ENCODE measurements around the gene FGD4.

The FGD4 gene

DNA sequence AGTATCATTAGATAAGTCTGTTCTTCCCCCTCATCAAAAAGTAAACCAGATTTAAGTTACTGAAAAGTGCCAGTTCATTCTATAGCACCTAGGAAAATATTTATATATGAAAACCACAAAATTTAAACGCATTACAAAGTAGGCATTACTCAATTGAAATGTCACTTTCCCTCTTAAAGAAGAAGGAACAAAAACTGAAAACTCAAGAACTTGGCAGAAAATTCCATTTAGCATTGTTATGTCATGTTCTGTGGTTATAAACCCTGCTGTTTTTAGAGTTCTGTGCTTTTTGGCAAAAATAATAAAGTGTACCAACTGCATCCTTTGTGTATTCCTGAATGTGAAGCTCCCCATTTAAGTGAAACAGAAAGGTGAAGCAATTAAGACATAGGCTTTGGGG lies 3.6 kb downstream of the FGD4 start:
- no peak for DNase-seq (ENCODE audit: low read depth, low spot score)

DNA sequence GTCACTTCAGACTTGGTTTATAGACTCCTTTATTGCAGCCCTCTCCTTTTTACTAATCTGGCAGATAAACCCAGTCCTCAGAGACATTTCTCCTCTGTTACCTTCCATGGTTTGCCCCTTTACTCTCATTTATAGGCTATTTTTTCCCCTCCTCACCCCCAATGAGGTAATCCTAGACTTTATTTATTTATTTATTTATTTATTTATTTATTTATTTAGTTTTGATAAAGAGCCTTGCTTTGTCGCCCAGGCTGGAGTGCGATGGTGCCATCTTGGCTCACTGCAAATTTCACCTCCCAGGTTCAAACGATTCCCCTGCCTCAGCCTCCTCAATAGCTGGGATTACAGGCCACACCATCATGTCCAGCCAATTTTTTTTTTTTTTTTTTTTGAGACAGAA lies 8.4 kb downstream of the FGD4 start:
- no peak for DNase-seq (ENCODE audit: low read depth, low spot score)

GRCh38 chr12:32413412-32413811 lies 14.1 kb downstream of the FGD4 start:
- DNase-seq (ENCODE audit: low read depth, low spot score), result no peak

DNA sequence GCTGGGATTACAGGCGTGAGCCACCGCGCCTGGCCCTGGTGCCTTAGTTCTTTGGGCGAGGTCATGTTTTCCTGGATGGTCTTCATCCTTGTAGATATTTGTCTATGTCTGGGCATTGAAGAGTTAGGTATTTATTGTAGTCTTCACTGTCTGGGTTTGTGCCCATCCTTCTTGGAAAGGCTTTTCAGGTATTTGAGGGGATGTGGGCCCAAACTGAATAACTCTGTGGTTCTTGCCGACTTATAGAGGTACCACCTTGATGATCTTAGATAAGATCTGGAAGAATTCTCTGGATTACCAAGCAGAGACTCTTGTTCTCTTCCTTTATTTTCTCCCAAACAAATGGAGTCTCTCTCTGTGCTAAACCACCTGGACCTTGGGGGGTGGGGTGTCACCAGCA lies 18.9 kb downstream of the FGD4 start:
- DNase-seq (ENCODE audit: low read depth, low spot score), result no peak

GRCh38 chr12:32418903-32419519 lies 19.7 kb downstream of the FGD4 start:
- no peak for DNase-seq (ENCODE audit: low read depth, low spot score)

DNA sequence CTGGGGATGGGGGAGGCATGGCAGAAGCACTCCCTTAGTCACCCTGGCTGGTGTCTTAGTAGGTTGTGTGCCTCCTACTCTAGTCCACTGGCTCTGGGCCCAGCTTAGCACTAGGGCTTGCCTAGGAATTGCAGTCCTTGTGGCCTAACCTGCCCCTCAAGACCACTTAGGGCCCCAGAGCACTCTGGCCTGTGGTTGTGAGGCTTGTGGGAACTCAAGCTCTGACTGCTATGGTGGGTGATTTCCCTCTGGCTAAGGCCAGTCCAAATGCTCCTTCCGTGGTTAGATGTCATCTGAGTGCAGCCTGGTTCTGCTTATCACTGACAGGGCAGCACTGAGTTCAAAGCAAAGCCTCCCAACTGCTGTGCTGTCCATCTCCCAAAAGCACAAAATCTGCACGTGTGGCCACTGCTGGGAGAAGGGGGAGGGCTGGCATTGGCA lies 20.2 kb downstream of the FGD4 start:
- DNase-seq (ENCODE audit: low read depth, low spot score), result no peak

DNA sequence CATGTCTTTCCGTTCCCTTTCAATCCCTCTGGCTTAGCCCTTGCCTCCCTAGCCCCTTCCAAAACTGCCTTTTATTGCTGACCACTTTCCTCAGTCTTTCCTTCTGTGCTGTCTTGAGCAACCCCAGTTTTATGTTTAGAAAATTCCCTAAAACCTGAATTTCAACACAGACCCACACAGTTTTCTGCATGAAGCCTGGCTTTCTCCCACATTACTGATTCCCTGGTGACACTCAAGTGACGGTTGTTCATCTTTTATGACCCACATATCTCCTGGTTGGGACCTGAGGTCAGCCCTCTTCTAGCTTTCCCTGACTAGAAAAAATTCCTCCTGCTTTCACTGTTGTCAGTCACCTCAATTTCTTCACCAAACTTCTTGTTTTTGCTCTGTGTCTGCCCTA lies 21.0 kb downstream of the FGD4 start:
- DNase-seq (ENCODE audit: low read depth, low spot score), result no peak

GRCh38 chr12:32423559-32423958 lies 24.2 kb downstream of the FGD4 start:
- DNase-seq (ENCODE audit: low read depth, low spot score), result no peak

GRCh38 chr12:32431025-32431424 lies 31.7 kb downstream of the FGD4 start:
- DNase-seq (ENCODE audit: low read depth, low spot score), result no peak

- DNase-seq (ENCODE audit: low read depth, low spot score), result no peak
Measured at GRCh38 chr12:32435921-32436705, 36.8 kb downstream of the FGD4 start.

DNA sequence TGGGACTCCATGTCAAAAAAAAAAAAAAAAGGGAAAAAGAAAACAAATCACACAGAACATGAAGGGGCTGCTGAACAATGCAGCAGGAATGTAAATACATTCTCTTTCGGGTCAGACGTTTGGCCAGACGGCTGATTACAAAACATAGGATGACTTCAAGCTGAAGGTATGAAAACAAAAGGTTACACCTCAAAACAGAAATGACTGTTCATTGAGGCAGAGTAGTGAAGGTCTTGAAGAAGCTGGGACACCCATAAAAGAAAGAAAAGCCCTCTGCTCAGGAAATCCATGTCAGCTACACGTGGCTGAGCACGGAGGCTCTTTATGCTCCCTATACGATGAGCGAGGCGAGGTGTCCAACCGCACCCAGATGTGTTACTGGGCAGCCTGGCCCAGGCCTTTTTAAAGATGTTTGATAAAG lies 37.7 kb downstream of the FGD4 start:
- DNase-seq (ENCODE audit: low read depth, low spot score), result no peak

DNA sequence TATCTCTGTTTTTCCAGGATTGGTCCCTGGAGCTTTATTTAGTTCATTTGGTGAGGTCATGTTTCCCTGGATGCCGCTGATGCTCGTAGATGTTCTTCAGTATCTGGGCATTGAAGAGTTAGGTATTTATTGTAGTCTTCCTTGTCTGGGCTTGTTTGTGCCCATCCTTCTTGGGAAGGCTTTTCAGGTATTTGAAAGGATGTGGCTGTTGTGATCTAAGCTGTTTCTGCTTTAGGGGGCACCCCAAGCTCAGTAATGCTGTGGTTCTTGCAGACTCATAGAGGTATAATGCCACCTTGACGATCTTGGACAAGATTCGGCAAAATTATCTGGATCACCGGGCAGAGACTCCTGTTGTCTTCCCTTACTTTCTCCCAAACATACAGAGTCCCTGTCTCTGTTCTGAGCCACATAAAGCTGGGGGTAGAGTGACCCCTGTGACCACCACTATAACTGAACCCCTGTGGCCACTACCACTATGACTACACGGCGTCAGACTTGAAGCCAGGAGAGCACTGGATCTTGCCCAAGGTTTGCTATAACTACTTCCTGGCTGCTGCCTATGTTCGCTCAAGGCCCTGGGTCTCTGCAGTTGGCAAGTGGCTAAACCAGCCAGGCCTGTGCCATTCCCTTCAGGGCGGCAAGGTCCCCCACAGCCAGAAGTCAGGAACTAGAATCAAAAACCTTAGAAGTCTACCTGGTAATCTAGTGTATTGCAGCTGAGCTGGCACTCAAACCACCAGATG lies 40.9 kb downstream of the FGD4 start:
- no peak for DNase-seq (ENCODE audit: low read depth, low spot score)

- no peak for DNase-seq (ENCODE audit: low read depth, low spot score)
Measured at GRCh38 chr12:32443491-32443890, 44.1 kb downstream of the FGD4 start.

DNA sequence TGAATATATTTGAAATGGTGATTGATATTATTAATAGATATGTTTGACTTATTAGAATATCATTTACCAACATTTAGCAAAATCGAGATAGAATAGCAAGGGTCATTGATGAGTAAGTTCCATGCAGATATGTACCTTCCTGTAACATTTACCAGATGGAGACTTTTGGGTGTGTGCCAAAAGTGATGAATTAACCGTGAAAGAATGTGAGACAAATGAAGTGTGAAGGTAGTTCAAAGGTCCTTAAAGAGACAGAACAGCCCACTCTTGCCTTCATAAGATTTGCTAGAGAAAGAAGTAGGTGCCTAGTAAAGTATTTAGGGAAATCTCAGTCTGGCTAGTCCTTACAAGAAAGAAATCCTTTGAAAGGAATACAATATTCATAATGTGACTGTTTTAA lies 45.5 kb downstream of the FGD4 start:
- DNase-seq (ENCODE audit: low read depth, low spot score), result no peak

DNA sequence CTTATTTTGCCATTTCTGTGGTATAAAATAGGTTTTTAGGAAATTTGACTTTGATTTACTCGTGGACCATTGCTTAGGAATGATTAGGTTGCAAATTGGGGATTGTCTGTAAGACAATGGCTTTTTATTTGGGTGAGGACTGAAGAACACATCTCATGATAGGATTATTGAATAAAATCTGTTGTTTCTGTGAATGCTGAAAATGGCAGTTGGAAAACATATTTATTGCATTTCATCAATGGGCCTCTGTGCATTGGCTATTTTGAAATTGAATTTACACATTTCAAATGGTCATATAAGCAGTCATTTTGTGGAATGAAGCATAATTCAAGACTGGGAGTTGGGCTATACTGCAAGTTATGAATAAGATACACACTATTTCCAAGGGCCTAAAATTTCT lies 46.0 kb downstream of the FGD4 start:
- no peak for DNase-seq (ENCODE audit: low read depth, low spot score)

DNA sequence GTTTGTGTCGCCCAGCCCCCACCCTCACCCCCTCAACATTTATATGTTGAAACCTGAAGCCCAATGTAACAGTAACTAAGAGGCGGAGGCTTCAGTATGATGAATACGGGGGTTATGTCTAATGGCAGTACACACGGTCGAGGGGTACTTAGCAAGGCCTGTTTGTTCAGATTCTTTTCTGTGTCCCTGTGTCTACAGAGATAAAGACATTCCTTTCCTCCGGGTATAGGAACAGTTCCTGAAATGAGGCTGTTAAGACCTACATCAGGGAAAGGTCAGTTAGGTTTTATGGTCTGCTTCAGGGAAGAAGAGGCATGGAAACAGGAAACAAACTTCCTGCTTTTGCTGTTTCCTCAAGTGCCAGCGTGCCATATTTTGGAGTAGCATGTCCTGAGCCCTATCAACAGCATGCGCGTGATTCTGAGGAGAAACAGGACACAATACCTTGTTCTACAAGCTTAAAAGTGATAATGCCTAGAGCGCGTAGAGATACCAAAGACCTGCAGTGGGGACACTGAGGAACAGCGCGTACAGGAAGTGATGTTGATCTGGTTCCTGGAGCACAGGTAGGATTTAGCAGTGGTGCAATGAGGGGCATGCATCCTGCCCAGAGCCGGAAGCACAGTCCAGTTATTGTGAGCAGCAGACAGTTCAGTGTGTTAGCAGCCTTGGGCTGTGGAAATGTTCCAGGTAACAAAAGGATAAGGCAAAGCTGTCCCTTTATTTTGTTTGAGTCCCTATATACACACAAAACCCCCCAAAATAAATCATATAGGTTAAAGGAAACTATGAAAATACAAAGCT lies 47.2 kb downstream of the FGD4 start:
- no peak for DNase-seq (ENCODE audit: low read depth, low spot score)

DNA sequence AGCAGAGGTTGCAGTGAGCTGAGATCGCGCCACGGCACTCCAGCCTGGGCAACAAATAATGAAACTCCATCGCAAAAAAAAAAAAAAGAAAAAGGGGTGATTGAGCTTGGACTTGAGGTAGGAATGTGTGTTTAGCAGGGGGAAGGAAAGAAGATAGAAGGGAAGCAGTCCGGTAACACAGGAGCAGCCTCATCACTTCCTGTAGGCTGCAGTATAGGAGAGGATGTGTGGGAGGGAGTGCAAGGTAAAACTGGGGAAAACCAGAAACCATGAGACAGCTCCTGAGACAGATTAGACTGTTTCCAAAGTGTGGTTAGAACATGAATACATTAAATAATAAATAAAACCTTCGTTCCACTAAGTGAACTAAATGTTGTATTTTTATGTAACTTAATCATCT lies 49.2 kb downstream of the FGD4 start:
- DNase-seq (ENCODE audit: low read depth, low spot score), result no peak

DNA sequence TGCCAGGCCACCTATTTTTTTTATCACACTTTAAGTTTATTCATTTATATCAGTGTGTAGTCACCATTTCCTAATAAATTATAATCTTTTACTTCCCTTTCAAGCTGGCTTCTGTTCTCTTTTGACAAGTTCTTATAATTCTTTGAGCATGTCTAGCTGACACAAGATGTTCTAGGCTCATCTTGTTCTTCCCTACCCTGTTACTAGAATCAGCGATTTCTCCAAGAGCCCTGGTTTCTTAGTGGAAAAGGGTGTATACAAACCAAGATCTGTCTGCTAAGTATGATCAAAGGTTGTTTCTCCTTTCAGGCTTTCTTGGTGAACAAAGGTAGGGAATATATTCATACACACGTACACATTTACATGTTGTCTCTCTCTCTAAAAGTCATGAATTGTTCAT lies 51.0 kb downstream of the FGD4 start:
- DNase-seq (ENCODE audit: low read depth, low spot score), result no peak

- no peak for DNase-seq (ENCODE audit: low read depth, low spot score)
Measured at GRCh38 chr12:32450768-32451167, 51.4 kb downstream of the FGD4 start.

DNA sequence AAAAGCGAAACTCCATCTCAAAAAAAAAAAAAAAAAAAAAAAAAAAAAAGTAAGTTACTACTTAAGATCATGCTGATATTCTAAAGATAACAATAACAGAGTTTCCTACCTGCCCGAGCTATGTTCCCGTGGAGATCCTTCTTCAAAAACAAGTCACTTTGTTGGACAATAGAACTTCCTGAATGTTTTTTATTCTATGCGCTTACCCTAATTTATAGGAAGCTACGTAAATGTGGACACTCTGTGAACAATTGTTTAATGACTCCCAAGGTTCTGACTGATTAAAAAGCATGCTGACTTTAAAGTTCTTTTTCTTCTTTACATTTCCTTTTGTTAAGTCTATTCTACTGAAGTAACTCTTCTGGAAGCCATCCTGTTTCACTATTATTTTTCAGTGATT lies 52.5 kb downstream of the FGD4 start:
- no peak for DNase-seq (ENCODE audit: low read depth, low spot score)

- DNase-seq (ENCODE audit: low read depth, low spot score), result no peak
Measured at GRCh38 chr12:32454075-32454474, 54.7 kb downstream of the FGD4 start.

GRCh38 chr12:32454866-32455265 lies 55.5 kb downstream of the FGD4 start:
- DNase-seq (ENCODE audit: low read depth, low spot score), result no peak
